ENCODE results near the gene CDKN2A. TPM values are rescaled to one million over a fixed set of nuclear protein-coding genes. Genes with fewer than 3 reads are reported as not detected.

CDKN2A gene
- polyA plus RNA-seq, 1 donor (not counting 4 experiments of a cell fraction or from before 2014, with no cell fraction given), result 65.3 TPM

DNA sequence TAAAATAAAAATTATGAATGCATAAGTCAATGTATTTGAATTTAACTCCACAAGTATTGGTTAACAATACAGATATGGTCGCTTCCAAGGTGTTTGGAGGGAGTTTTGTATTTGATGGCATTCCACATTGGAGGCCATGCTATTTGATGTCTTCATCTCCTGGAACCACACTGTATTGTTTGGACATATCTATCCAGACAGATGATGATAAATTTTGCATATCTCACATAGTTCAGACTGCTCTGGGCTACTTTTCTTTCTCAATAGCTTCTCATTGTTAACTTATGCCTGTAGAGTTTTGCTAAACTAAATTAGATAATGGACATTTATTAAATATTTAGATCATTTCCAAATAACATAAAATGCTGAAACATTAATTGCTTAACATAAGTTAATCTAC, 58.0 kb downstream of the CDKN2A start:
- Histone ChIP-seq H3K27ac (ENCODE audit: control insufficient read depth, insufficient read depth, low read length) (no peak overlapping the region), H3K27me3 (ENCODE audit: control insufficient read depth, extremely low read depth, insufficient read depth, low read length) (no peaks in the 10 kb centered on the region), H3K9ac (ENCODE audit: control insufficient read depth, extremely low read depth, insufficient read depth, low read length) (no peak overlapping the region), H3K9me3 (ENCODE audit: control insufficient read depth, low read depth, low read length) (no peaks in the 10 kb centered on the region), H4K20me1 (ENCODE audit: control insufficient read depth, extremely low read depth, insufficient read depth, low read length) (no peaks in the 10 kb centered on the region), H3K9me1 (ENCODE audit: control insufficient read depth, extremely low read depth, insufficient read depth, low read length) (no peaks in the 10 kb centered on the region), H3K79me2 (ENCODE audit: control insufficient read depth, insufficient read depth, low read length) (no peaks in the 10 kb centered on the region), H3K4me1 (ENCODE audit: control insufficient read depth, extremely low read depth, insufficient read depth, low read length) (peaks cover 22% of the 10 kb centered on the region), H3K4me3 (ENCODE audit: control insufficient read depth in 2 of 3, extremely low read depth in 1 of 3, insufficient read depth in 2 of 3, low read depth in 1 of 3, low read length in 3 of 3) (no peak overlapping the region), H2AFZ (ENCODE audit: control insufficient read depth, low read length) (no peak overlapping the region), H3K36me3 (ENCODE audit: control insufficient read depth in 2 of 2, extremely low read depth in 1 of 2, insufficient read depth in 2 of 2, low read length in 2 of 2) (no peaks in the 10 kb centered on the region), H3K4me2 (ENCODE audit: control insufficient read depth, extremely low read depth, insufficient read depth, low read depth, low read length) (no peak overlapping the region)
- DNase-seq (ENCODE audit: low read depth, low spot score) (no peak), FAIRE-seq (peak; percentile 56)
- dilution Hi-C loops (cut with MboI; ENCODE audit: extremely low pct_ligation_motif_present, low sequenced_read_pairs), result no loop called here
- TF ChIP-seq, protein P1, sequence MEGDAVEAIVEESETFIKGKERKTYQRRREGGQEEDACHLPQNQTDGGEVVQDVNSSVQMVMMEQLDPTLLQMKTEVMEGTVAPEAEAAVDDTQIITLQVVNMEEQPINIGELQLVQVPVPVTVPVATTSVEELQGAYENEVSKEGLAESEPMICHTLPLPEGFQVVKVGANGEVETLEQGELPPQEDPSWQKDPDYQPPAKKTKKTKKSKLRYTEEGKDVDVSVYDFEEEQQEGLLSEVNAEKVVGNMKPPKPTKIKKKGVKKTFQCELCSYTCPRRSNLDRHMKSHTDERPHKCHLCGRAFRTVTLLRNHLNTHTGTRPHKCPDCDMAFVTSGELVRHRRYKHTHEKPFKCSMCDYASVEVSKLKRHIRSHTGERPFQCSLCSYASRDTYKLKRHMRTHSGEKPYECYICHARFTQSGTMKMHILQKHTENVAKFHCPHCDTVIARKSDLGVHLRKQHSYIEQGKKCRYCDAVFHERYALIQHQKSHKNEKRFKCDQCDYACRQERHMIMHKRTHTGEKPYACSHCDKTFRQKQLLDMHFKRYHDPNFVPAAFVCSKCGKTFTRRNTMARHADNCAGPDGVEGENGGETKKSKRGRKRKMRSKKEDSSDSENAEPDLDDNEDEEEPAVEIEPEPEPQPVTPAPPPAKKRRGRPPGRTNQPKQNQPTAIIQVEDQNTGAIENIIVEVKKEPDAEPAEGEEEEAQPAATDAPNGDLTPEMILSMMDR (optimal IDR thresholded peaks at IDR 0.05 in 1 of 3, IDR thresholded peaks at IDR 0.05 in 1 of 3, conservative IDR thresholded peaks at IDR 0.05 in 1 of 3; ENCODE audit: extremely low read depth in 1 of 3, insufficient read depth in 2 of 3, low read length in 3 of 3), result no peak
- TF ChIP-seq EZH2 (IDR thresholded peaks at IDR 0.05; ENCODE audit: low read length), result no peak

DNA sequence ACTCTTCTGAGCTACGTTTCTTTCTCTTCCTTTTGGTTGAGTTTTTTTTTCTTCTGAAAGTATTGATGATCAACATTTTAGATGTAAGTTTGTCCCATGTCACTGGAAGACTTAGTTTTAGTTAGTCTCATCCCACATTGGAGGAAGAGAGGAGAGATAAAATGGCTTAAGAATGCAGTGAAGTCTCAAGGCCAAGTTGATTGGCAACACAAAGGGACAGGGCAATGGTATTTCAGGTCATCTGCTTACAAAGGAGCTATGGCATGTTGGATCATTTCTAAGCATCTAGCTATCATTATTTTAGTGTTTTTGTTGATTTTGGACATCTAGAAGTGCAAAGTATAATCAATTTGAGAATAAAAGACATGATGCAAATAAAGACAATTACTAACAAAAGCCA, 58.6 kb downstream of the CDKN2A start:
- H3K27me3 ChIP-seq (ENCODE audit: control insufficient read depth, extremely low read depth, insufficient read depth, low read length), result no peaks in the 10 kb centered on the region
- H3K79me2 ChIP-seq (ENCODE audit: control insufficient read depth, insufficient read depth, low read length), result no peaks in the 10 kb centered on the region
- H3K36me3 ChIP-seq (ENCODE audit: control insufficient read depth in 2 of 2, extremely low read depth in 1 of 2, insufficient read depth in 2 of 2, low read length in 2 of 2), result no peaks in the 10 kb centered on the region
- no peak for TF ChIP-seq EZH2 (IDR thresholded peaks at IDR 0.05; ENCODE audit: low read length)
- TF ChIP-seq, protein P1 (optimal IDR thresholded peaks at IDR 0.05 in 1 of 3, IDR thresholded peaks at IDR 0.05 in 1 of 3, conservative IDR thresholded peaks at IDR 0.05 in 1 of 3; ENCODE audit: extremely low read depth in 1 of 3, insufficient read depth in 2 of 3, low read length in 3 of 3), result no peak
- FAIRE-seq (no peak), DNase-seq (ENCODE audit: low read depth, low spot score) (no peak)
- no peak overlapping the region for H3K4me3 ChIP-seq (ENCODE audit: control insufficient read depth in 2 of 3, extremely low read depth in 1 of 3, insufficient read depth in 2 of 3, low read depth in 1 of 3, low read length in 3 of 3)
- no peaks in the 10 kb centered on the region for H4K20me1 ChIP-seq (ENCODE audit: control insufficient read depth, extremely low read depth, insufficient read depth, low read length)
- H3K9ac ChIP-seq (ENCODE audit: control insufficient read depth, extremely low read depth, insufficient read depth, low read length), result no peak overlapping the region
- dilution Hi-C loops (cut with MboI; ENCODE audit: extremely low pct_ligation_motif_present, low sequenced_read_pairs), result no loop called here
- no peaks in the 10 kb centered on the region for H3K9me1 ChIP-seq (ENCODE audit: control insufficient read depth, extremely low read depth, insufficient read depth, low read length)
- H3K9me3 ChIP-seq (ENCODE audit: control insufficient read depth, low read depth, low read length), result no peaks in the 10 kb centered on the region
- peaks cover 23% of the 10 kb centered on the region for H3K4me1 ChIP-seq (ENCODE audit: control insufficient read depth, extremely low read depth, insufficient read depth, low read length)
- no peak overlapping the region for H3K27ac ChIP-seq (ENCODE audit: control insufficient read depth, insufficient read depth, low read length)
- no peak overlapping the region for H3K4me2 ChIP-seq (ENCODE audit: control insufficient read depth, extremely low read depth, insufficient read depth, low read depth, low read length)
- H2AFZ ChIP-seq (ENCODE audit: control insufficient read depth, low read length), result no peak overlapping the region
